Neural cell (in vitro differentiated cells): Measurements from ENCODE around the gene EHBP1. TPM values are rescaled to one million over a fixed set of nuclear protein-coding genes. Genes with fewer than 3 reads are reported as not detected.

Experiments
- H2AFZ ChIP-seq: fragments of 200-600, 300-800 bp; sonication (generic), shearing (Covaris generic); 2 replicates; pipeline ENCODE4 v1.6.0; 2014; ENCODE audit warnings: low read depth, mild to moderate bottlenecking, antibody characterized with exemption, low read length, moderate library complexity
- H3F3A ChIP-seq: fragments of 200-600 bp; shearing (Covaris generic); 2 replicates; pipeline ENCODE4 v1.6.1; 2016; ENCODE audit warnings: mild to moderate bottlenecking, moderate library complexity, mixed read lengths, antibody characterized with exemption, low read length; ENCODE audit not compliant: insufficient read depth, poor library complexity, severe bottlenecking
- H3K27ac ChIP-seq: fragments of 200-600, 300-800 bp; sonication (generic), shearing (Covaris generic); 2 replicates; pipeline ENCODE4 v1.5.1; 2014; ENCODE audit warnings: mild to moderate bottlenecking, low read length, moderate library complexity
- H3K27me3 ChIP-seq: fragments of 300-800, 200-600 bp; sonication (generic), shearing (Covaris generic); 2 replicates; pipeline ENCODE4 v1.6.0; 2014; ENCODE audit warnings: mild to moderate bottlenecking, low read depth, low read length, moderate library complexity; ENCODE audit not compliant: insufficient read depth
- H3K36me3 ChIP-seq: fragments of 300-800, 200-600 bp; sonication (generic), shearing (Covaris generic); 2 replicates; pipeline ENCODE4 v1.5.1; 2014; ENCODE audit warnings: mild to moderate bottlenecking, antibody characterized with exemption, low read length, moderate library complexity; ENCODE audit not compliant: insufficient read depth
- H3K4me2 ChIP-seq: fragments of 300-800, 200-600 bp; sonication (generic), shearing (Covaris generic); 2 replicates; pipeline ENCODE4 v1.6.0; 2014; ENCODE audit warnings: mild to moderate bottlenecking, low read length
- H3K4me3 ChIP-seq: fragments of 300-800, 200-600 bp; sonication (generic), shearing (Covaris generic); 2 replicates; pipeline ENCODE4 v1.5.1; 2014; ENCODE audit warnings: mild to moderate bottlenecking, low read length, moderate library complexity
- H3K79me2 ChIP-seq: fragments of 200-600 bp; shearing (Covaris generic); replicated peaks from 2 replicates; pipeline ENCODE4 v1.6.0; 2014; ENCODE audit warnings: mild to moderate bottlenecking, low read length, moderate library complexity; ENCODE audit not compliant: insufficient read depth
- H3K9ac ChIP-seq: fragments of 300-800, 200-600 bp; sonication (generic), shearing (Covaris generic); 2 replicates; pipeline ENCODE4 v1.6.1; 2016; ENCODE audit warnings: mild to moderate bottlenecking, low read length, mixed read lengths
- H3K9me2 ChIP-seq: fragments of 200-600 bp; shearing (Covaris generic); 2 replicates; pipeline ENCODE4 v1.6.1; 2016; ENCODE audit warnings: mild to moderate bottlenecking, low read length, mixed read lengths; ENCODE audit not compliant: insufficient read depth
- H3K9me3 ChIP-seq: fragments of 200-600, 300-800 bp; sonication (generic), shearing (Covaris generic); 2 replicates; pipeline ENCODE4 v1.6.1; 2016; ENCODE audit warnings: mild to moderate bottlenecking, mixed run types, low read length, moderate library complexity, mixed read lengths
- H4K20me1 ChIP-seq: fragments of 200-600 bp; shearing (Covaris generic); 2 replicates; pipeline ENCODE4 v1.6.1; 2016; ENCODE audit warnings: mild to moderate bottlenecking, mixed run types; ENCODE audit not compliant: insufficient read depth
- CTCF ChIP-seq: fragments of 450-650 bp; IDR thresholded peaks from 2 replicates; pipeline ENCODE4 v1.5.1; 2014; ENCODE audit warnings: antibody characterized with exemption, mild to moderate bottlenecking, moderate library complexity; ENCODE audit not compliant: poor library complexity, severe bottlenecking
- EP300 ChIP-seq: fragments of 450-650 bp; conservative IDR thresholded peaks from 2 replicates; pipeline ENCODE4 v1.6.1; 2014; ENCODE audit warnings: antibody characterized with exemption, mild to moderate bottlenecking, moderate library complexity; ENCODE audit not compliant: poor library complexity, severe bottlenecking
- EZH2 ChIP-seq: fragments of 200-600, 300-800 bp; shearing (Covaris generic), sonication (generic); IDR thresholded peaks from 2 replicates; pipeline ENCODE4 v1.6.1; 2014; ENCODE audit warnings: antibody characterized with exemption, low read length, borderline replicate concordance, mild to moderate bottlenecking; ENCODE audit not compliant: insufficient read depth, poor library complexity, severe bottlenecking
- MXI1 ChIP-seq: fragments of 450-650 bp; conservative IDR thresholded peaks from 2 replicates; pipeline ENCODE4 v1.6.1; 2014; ENCODE audit warnings: antibody characterized with exemption, mild to moderate bottlenecking; ENCODE audit not compliant: poor library complexity, severe bottlenecking
- POLR2AphosphoS5 ChIP-seq: IDR thresholded peaks from 2 replicates; pipeline ENCODE4 v1.6.1; 2012
- RAD21 ChIP-seq: fragments of 450-650 bp; conservative IDR thresholded peaks from 2 replicates; pipeline ENCODE4 v1.6.1; 2014; ENCODE audit warnings: antibody characterized with exemption, mild to moderate bottlenecking, moderate library complexity
- REST ChIP-seq: IDR thresholded peaks from 2 replicates; pipeline ENCODE4 v1.6.1; 2012; ENCODE audit warnings: borderline replicate concordance
- SMC3 ChIP-seq: fragments of 450-650 bp; conservative IDR thresholded peaks from 2 replicates; pipeline ENCODE4 v1.6.1; 2014; ENCODE audit warnings: antibody characterized with exemption, mild to moderate bottlenecking, moderate library complexity; ENCODE audit not compliant: poor library complexity
- TAF1 ChIP-seq: IDR thresholded peaks from 2 replicates; pipeline ENCODE4 v1.6.1; 2012; ENCODE audit warnings: low read depth
- polyA plus RNA-seq: library from polyadenylated mRNA; depleted of rRNA; stranded (reverse); fragments of >200 nt; gene quantifications from 2 replicates; pipeline ENCODE4 v1.2.3, GENCODE V29; 2014

Gene EHBP1
- polyA plus RNA-seq, 1 donor from 2014 or later, result 52.6 TPM

GRCh38 chr2:63023444-63023843, 317.9 kb downstream of the EHBP1 start:
- no peak overlapping the region for H3K4me3 ChIP-seq
- H2AFZ ChIP-seq, result no peak overlapping the region
- TF ChIP-seq EP300, result no peak
- no peak for TF ChIP-seq MXI1
- TF ChIP-seq RAD21, result no peak
- TF ChIP-seq TAF1, result no peak
- no peak for TF ChIP-seq EZH2
- TF ChIP-seq SMC3, result no peak
- TF ChIP-seq POLR2AphosphoS5, result no peak
- no peak for TF ChIP-seq REST
- TF ChIP-seq CTCF, result no peak
- H3F3A ChIP-seq, result no peaks in the 10 kb centered on the region
- H3K79me2 ChIP-seq, result no peaks in the 10 kb centered on the region
- H3K9me2 ChIP-seq, result no peaks in the 10 kb centered on the region
- H4K20me1 ChIP-seq, result no peaks in the 10 kb centered on the region
- H3K4me2 ChIP-seq, result no peak overlapping the region
- no peak overlapping the region for H3K9ac ChIP-seq
- no peaks in the 10 kb centered on the region for H3K9me3 ChIP-seq
- H3K36me3 ChIP-seq, result no peaks in the 10 kb centered on the region
- H3K27ac ChIP-seq, result no peak overlapping the region
- no peaks in the 10 kb centered on the region for H3K27me3 ChIP-seq

- Histone ChIP-seq H3K4me2 (no peak overlapping the region), H3K79me2 (no peaks in the 10 kb centered on the region), H3K4me3 (no peak overlapping the region), H4K20me1 (no peaks in the 10 kb centered on the region), H3K27ac (no peak overlapping the region), H3K9ac (no peak overlapping the region), H3F3A (no peaks in the 10 kb centered on the region), H3K36me3 (no peaks in the 10 kb centered on the region), H3K27me3 (no peaks in the 10 kb centered on the region), H2AFZ (no peak overlapping the region), H3K9me3 (no peaks in the 10 kb centered on the region), H3K9me2 (no peaks in the 10 kb centered on the region)
- TF ChIP-seq POLR2AphosphoS5 (no peak), CTCF (no peak)
These were observed 321.7 kb downstream of the EHBP1 start for GRCh38 chr2:63027220-63027619.
